UCSD-AML1 (cell line): ENCODE data around the gene HLA-DOB.

ENCODE experiments used
- DNase-seq: peaks from one replicate; lab custom pipeline; 2025; ENCODE audit not compliant: unreplicated experiment; lab: John Stamatoyannopoulos, UW

HLA-DOB gene

DNA sequence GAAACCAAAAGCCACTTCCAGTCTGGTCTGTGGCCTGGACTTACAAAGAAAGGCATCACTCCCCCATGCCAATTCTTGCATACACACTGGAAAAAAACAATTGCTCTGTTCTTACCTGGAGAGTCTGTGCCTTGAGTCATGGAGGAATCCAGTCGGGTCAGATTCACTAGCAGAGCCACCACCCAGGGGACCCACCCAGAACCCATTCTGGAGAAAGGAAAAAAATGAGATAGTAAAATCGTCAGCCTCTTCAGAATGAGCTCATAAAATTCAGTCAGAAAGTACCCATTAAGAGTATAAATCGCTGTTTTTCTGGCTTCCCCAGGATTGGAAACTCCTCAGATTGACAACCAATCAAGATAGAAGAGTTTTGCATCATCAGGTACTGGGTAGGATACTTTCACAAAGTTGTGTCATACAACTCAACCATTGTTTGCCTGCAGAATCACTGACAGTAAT is at the start of gene HLA-DOB:
HLA-DOB (minus strand) TSS at position 257 of the 459 bp plus-strand sequence; CDS start at position 206, 51 bp downstream.
- no peak for DNase-seq

GRCh38 chr6:32865724-32866443 is 49.1 kb upstream of the HLA-DOB start:
- DNase-seq, result no peak

GRCh38 chr6:32862725-32863124 is 45.9 kb upstream of the HLA-DOB start:
- no peak for DNase-seq

DNA sequence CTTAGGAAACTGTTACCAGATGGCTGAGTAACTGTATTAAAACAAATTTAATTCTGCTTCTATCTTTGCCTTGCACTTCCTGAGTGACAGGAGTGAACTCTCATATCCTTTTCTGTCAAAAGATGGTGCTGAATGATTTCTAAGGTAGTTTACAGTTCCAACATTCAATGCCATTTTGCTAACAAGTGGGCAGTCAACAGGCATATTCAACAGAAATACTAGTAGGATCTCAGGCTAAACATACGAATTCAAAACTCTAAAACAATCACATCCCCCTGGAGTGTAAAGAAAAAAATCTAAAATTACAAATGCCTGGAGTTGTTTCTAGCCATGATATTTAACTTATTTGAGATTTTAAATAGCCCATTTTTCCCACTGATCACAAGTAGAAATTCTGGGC is 43.9 kb upstream of the HLA-DOB start:
- DNase-seq, result no peak

GRCh38 chr6:32858194-32858593 is 41.4 kb upstream of the HLA-DOB start:
- DNase-seq, result no peak

DNA sequence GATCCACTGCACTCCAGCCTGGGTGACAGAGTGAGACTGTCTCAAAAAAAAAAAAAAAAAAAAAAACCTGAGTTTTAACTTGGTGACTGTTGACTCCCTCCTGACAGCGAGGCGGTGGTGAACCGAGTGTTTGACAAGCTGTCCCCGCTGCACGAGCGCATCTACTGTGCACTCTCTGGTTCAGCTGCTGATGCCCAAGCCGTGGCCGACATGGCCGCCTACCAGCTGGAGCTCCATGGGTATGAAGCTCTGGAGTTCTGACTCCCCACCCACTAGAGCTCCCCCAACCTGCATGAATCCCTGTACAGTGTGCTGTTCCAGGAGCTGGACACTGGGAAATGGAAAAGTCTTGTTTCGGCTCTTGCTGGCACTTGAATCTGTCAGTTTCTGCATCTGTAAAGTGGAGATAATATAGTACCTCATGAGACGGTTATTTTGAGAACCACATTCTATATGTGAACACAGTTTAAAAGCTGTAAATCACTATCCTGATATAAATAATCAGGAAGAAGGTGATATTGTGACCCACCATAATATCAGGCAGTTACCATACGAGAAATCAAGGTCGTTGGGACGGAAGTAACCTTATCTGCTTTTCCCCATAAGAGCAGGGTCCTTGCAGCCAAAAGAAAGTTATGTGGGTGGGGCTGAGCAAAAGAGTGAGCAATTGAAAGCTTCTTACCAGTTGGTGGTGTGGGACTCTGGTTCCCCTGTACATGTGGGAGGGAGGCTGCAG is 40.5 kb upstream of the HLA-DOB start:
- DNase-seq, result no peak

DNA sequence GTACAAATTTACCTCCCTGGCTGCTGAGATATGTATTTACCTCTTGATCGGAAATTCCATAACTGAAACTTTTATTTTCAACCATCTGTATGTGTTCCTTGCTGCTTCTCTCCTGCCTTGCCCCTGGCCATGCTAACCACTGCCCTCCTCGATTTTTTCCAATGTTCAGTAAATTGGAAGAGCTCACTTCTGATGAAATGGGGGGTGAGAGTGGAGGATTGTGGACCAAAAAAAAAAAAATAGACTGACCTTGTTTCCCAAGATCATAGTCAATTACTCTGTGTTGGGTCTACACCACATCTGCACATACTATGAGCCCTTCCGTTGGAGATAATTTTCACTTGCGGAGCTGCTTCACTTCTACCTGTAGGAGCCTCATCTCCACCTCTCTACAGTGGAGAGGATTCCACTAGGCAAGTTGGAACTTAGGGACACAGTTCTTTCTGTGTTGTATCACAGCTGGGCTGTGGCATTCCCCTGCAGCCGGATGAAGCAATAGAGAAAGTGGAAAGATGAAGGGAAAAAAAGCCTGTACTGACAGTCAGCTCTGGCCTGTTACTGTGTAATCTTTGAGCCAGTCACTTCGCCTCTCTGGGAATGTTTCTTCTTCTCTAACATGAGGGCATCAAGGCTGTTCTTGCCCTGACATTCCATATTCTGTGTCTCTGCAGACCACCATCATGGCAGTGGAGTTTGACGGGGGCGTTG is 38.8 kb upstream of the HLA-DOB start:
- DNase-seq, result no peak

- peak; percentile 68 for DNase-seq
These were observed 37.8 kb upstream of the HLA-DOB start for GRCh38 chr6:32854376-32855178.

DNA sequence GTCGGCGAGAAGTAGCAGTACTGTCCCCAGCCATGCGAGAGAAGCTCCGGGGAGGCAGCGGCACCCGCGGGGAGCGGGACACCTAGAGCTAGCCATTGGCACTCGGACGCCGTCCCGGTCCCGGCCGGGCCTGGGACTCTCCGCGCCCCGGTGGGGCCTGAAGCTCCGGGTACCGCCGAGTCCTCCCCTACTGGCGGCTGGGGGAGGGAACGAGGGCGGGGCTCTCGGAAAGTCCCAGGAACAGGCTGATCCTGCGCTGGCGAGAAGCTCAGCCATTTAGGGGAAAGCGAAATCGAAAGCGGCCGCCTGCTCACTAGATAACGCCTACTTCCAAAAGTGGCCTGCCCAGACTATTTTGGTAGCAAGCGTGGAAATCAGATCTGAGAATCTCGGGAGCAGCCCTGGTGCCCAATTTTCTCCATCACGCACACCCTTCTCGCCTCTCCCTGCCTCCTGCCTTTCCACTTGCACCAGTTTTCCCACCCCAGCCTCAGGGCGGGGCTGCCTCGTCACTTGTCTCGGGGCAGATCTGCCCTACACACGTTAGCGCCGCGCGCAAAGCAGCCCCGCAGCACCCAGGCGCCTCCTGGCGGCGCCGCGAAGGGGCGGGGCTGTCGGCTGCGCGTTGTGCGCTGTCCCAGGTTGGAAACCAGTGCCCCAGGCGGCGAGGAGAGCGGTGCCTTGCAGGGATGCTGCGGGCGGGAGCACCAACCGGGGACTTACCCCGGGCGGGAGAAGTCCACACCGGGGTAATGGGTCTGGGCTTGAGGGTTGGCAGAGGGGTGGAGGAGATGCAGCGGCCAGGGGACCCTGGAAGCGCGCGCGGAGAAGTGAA is 37.0 kb upstream of the HLA-DOB start, which contains the start of the genes PSMB9 and TAP1:
PSMB9 (plus strand) TSS at position 652 of the 835 bp plus-strand sequence; CDS start at position 690, 38 bp downstream.
TAP1 (minus strand) TSS at position 164 of the 835 bp plus-strand sequence; CDS start at position 96, 68 bp downstream.
- peak; percentile 95 for DNase-seq

GRCh38 chr6:32852844-32853540 is 36.2 kb upstream of the HLA-DOB start:
- peak; percentile 62 for DNase-seq

DNA sequence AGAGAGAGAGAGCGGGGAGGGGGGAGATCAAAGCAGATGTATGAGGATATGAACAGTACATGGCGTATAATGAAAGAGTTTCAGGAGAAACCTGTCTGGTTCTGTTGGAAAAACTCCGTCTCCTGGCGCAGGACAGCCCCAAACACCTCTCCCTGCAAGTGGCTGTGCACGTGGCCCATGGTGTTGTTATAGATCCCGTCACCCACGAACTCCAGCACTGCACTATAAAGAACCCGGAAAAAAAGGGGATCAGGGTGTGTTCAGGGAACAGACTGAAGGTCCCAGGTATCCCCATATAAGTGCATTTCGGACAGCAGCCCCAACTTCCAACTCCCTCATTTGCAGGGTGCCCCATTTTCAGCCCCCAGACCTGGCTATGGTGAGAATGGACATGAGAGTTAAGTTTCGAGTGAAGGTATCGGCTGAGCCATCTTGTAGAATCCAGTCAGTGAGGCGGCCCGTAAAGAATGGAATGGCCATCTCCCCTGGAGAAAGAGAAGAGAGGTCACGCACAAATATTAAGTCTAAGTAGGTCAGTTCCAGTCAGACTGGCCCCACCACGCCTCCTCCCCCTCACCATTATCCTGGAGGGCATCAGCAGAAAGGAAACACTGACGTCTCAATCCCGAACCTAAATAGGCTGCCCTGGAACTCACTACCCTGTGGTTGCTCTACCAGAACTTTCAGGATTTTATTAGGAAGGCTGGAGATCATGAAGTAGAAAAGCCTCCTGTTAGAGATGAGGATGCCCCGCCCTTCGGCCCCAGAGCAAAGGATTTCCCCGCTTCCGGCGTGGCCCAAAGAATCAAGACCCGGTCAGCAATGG is 35.4 kb upstream of the HLA-DOB start:
- DNase-seq, result no peak

DNA sequence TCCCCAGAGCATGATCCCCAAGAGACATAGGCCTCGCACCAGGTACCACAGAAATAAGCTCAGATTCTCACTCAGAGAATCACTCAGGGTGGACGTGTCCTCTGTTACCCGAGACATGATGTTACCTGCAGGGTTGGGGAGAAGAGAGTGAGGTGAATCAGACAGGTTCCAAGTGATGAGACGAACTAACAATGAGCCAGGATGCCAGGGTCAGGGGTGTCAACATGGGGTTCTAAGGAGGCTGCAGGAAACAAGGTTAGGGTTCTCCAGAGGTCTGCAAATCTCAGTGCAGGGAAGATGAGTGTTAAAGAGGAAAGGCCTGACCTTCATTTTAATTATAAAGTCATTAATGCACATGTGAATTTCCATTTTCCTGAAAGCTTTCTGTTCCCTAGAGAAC is 34.2 kb upstream of the HLA-DOB start:
- no peak for DNase-seq

DNA sequence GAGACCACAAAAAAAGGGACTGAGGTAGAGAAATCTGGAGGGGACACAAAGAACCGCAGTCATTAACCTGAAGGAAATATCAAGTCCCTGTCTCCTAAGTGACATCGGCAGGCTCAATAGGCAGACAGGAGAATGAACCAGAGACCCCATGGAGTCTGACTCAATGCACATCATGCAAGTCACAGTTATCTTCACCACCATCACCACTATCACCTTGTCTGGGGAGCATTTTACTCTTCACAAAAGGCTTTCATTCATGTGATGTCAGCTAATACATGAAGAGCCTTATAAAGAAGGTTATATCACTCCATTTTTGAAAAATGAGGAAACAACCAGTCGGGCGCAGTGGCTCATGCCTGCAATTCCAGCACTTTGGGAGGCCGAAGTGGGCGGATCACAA is 32.3 kb upstream of the HLA-DOB start:
- DNase-seq, result no peak

DNA sequence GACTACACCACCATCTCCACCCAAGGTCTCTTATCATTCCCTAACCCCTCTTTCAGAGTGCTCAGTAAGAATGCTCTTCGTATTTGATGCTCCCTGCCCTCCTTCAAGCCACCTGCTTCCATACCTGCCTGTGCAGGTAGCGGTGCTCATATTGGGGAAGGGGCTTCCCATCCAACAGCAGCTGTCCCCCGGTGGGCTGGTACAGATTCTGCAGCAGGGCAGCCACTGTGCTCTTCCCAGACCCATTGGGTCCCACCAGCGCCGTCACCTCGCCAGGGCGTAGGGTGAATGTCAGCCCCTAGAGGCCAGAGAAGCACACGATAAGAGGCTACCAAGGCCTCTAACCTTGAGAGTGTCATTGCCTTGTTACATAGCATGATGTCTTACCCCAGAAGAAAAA is 31.0 kb upstream of the HLA-DOB start:
- DNase-seq, result no peak

GRCh38 chr6:32847004-32847403 is 30.2 kb upstream of the HLA-DOB start:
- no peak for DNase-seq

DNA sequence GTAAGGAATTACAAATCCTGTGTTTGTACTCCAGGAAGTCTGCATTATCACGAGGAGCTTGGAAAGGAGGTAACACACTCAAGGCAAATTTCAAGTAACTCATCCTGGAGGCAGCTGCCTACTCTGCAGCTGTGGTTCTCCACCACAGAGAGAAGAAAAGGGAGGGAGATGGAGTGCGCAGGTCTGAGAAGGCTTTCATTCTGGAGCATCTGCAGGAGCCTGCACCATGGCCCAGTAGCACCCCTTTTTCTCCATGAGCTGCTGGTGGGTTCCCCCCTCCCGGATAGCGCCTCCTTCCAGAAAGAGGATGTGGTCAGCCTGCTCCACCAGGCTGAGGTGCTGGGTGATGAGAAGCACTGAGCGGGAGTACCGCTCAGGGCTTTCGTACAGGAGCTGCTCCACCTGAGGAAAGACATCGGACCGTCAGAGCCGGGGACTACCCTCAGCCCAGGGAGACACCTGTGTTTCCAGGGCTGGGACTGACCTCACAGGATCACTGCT is 28.6 kb upstream of the HLA-DOB start:
- DNase-seq, result peak; percentile 48

GRCh38 chr6:32844839-32845383 is 28.1 kb upstream of the HLA-DOB start:
- no peak for DNase-seq
